AG09309 (cell line): ENCODE measurements around the gene CD209.

Experiments used
- DNase-seq: peaks from one replicate; pipeline ENCODE4 v3.0.0-alpha.2; 2010; ENCODE audit warnings: low read depth
- H3K4me3 ChIP-seq: 2 replicates; pipeline ENCODE4 v1.5.1; 2011; ENCODE audit warnings: mild to moderate bottlenecking, low read depth, low read length, moderate library complexity; ENCODE audit not compliant: control insufficient read depth
- CTCF ChIP-seq: IDR thresholded peaks from 2 replicates; pipeline ENCODE4 v1.5.1; 2011; ENCODE audit warnings: mild to moderate bottlenecking, low read depth, low read length, inconsistent platforms; ENCODE audit not compliant: insufficient read depth, control insufficient read depth; ENCODE audit errors: missing control alignments

Gene CD209

GRCh38 chr19:7697721-7698287 is 49.5 kb downstream of the CD209 start:
- TF ChIP-seq CTCF = no peak
- no peak for DNase-seq
- no peak overlapping the region for H3K4me3 ChIP-seq

- TF ChIP-seq CTCF = no peak
- H3K4me3 ChIP-seq = no peak overlapping the region
- DNase-seq = no peak
Observed at GRCh38 chr19:7694499-7694898, 52.8 kb downstream of the CD209 start.

- TF ChIP-seq CTCF = no peak
- no peak for DNase-seq
- H3K4me3 ChIP-seq = no peak overlapping the region
Observed at GRCh38 chr19:7692417-7693088, 54.8 kb downstream of the CD209 start.

- no peak for TF ChIP-seq CTCF
- no peak for DNase-seq
- H3K4me3 ChIP-seq = no peak overlapping the region
Observed at GRCh38 chr19:7691497-7691896, 55.8 kb downstream of the CD209 start.

- no peak overlapping the region for H3K4me3 ChIP-seq
- no peak for TF ChIP-seq CTCF
- DNase-seq = no peak
Observed at GRCh38 chr19:7690779-7691258, 56.5 kb downstream of the CD209 start.
